Neural cell (in vitro differentiated cells): ENCODE data around the gene PCDH9.

Source experiments
- EP300 ChIP-seq: fragments of 450-650 bp; conservative IDR thresholded peaks from 2 replicates; pipeline ENCODE4 v1.6.1; 2014; ENCODE audit warnings: antibody characterized with exemption, mild to moderate bottlenecking, moderate library complexity; ENCODE audit not compliant: poor library complexity, severe bottlenecking
- EZH2 ChIP-seq: fragments of 200-600, 300-800 bp; shearing (Covaris generic), sonication (generic); IDR thresholded peaks from 2 replicates; pipeline ENCODE4 v1.6.1; 2014; ENCODE audit warnings: antibody characterized with exemption, low read length, borderline replicate concordance, mild to moderate bottlenecking; ENCODE audit not compliant: insufficient read depth, poor library complexity, severe bottlenecking
- MXI1 ChIP-seq: fragments of 450-650 bp; conservative IDR thresholded peaks from 2 replicates; pipeline ENCODE4 v1.6.1; 2014; ENCODE audit warnings: antibody characterized with exemption, mild to moderate bottlenecking; ENCODE audit not compliant: poor library complexity, severe bottlenecking
- POLR2AphosphoS5 ChIP-seq: IDR thresholded peaks from 2 replicates; pipeline ENCODE4 v1.6.1; 2012
- RAD21 ChIP-seq: fragments of 450-650 bp; conservative IDR thresholded peaks from 2 replicates; pipeline ENCODE4 v1.6.1; 2014; ENCODE audit warnings: antibody characterized with exemption, mild to moderate bottlenecking, moderate library complexity
- SMC3 ChIP-seq: fragments of 450-650 bp; conservative IDR thresholded peaks from 2 replicates; pipeline ENCODE4 v1.6.1; 2014; ENCODE audit warnings: antibody characterized with exemption, mild to moderate bottlenecking, moderate library complexity; ENCODE audit not compliant: poor library complexity
- TAF1 ChIP-seq: IDR thresholded peaks from 2 replicates; pipeline ENCODE4 v1.6.1; 2012; ENCODE audit warnings: low read depth
- TF ChIP-seq, protein P1 (sequence below): fragments of 450-650 bp; IDR thresholded peaks from 2 replicates; pipeline ENCODE4 v1.5.1; 2014; ENCODE audit warnings: antibody characterized with exemption, mild to moderate bottlenecking, moderate library complexity; ENCODE audit not compliant: poor library complexity, severe bottlenecking
- TF ChIP-seq, protein P2 (sequence below): IDR thresholded peaks from 2 replicates; pipeline ENCODE4 v1.6.1; 2012; ENCODE audit warnings: borderline replicate concordance

- TF ChIP-seq, protein P1, sequence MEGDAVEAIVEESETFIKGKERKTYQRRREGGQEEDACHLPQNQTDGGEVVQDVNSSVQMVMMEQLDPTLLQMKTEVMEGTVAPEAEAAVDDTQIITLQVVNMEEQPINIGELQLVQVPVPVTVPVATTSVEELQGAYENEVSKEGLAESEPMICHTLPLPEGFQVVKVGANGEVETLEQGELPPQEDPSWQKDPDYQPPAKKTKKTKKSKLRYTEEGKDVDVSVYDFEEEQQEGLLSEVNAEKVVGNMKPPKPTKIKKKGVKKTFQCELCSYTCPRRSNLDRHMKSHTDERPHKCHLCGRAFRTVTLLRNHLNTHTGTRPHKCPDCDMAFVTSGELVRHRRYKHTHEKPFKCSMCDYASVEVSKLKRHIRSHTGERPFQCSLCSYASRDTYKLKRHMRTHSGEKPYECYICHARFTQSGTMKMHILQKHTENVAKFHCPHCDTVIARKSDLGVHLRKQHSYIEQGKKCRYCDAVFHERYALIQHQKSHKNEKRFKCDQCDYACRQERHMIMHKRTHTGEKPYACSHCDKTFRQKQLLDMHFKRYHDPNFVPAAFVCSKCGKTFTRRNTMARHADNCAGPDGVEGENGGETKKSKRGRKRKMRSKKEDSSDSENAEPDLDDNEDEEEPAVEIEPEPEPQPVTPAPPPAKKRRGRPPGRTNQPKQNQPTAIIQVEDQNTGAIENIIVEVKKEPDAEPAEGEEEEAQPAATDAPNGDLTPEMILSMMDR, result no peak
- TF ChIP-seq, protein P2, sequence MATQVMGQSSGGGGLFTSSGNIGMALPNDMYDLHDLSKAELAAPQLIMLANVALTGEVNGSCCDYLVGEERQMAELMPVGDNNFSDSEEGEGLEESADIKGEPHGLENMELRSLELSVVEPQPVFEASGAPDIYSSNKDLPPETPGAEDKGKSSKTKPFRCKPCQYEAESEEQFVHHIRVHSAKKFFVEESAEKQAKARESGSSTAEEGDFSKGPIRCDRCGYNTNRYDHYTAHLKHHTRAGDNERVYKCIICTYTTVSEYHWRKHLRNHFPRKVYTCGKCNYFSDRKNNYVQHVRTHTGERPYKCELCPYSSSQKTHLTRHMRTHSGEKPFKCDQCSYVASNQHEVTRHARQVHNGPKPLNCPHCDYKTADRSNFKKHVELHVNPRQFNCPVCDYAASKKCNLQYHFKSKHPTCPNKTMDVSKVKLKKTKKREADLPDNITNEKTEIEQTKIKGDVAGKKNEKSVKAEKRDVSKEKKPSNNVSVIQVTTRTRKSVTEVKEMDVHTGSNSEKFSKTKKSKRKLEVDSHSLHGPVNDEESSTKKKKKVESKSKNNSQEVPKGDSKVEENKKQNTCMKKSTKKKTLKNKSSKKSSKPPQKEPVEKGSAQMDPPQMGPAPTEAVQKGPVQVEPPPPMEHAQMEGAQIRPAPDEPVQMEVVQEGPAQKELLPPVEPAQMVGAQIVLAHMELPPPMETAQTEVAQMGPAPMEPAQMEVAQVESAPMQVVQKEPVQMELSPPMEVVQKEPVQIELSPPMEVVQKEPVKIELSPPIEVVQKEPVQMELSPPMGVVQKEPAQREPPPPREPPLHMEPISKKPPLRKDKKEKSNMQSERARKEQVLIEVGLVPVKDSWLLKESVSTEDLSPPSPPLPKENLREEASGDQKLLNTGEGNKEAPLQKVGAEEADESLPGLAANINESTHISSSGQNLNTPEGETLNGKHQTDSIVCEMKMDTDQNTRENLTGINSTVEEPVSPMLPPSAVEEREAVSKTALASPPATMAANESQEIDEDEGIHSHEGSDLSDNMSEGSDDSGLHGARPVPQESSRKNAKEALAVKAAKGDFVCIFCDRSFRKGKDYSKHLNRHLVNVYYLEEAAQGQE, result no peak
- TF ChIP-seq TAF1 (no peak), RAD21 (no peak), POLR2AphosphoS5 (no peak), EZH2 (no peak), EP300 (no peak), SMC3 (no peak), MXI1 (no peak)
Observed at GRCh38 chr13:66635526-66635925, 594.6 kb downstream of the PCDH9 start.
